Measurements from ENCODE around the gene ALDH7A1.

Gene ALDH7A1

DNA sequence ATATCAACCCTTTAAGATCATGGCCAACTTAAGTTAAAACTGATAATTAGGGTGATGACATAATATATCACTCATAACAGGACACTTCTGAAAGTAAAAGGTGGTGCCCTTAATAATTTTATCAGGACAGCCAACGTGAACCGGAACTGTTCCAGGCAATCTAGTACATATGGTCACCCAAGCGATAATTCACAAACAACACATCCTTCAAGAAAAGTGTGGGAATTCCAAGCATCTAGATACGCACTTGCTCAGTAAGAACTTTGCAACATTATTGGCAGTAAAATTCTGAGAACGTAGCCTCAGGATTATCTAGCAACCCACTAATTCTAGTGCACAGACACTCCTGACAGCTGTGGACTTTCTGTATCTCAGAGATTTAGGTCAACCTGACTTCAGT, 85.7 kb downstream of the ALDH7A1 start:
- no peak for DNase-seq (ENCODE audit: low read depth in 3 of 3, low spot score in 1 of 3)

DNA sequence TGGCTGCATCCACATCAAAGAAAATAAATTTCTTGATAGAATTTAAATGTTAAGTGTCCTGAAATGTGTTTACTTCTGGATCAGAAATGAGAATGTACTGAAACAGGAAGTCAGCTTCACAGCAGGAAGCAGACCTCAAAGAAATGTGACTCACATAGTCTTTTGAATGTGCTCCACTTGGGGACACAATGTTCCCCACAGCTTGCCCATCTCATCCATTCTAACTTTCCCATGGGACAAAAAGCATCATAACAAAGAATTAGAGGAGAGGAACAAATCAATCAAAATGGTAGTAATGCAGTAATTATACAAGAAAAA, 86.1 kb downstream of the ALDH7A1 start:
- no peak for DNase-seq (ENCODE audit: low read depth in 3 of 3, low spot score in 1 of 3)

DNA sequence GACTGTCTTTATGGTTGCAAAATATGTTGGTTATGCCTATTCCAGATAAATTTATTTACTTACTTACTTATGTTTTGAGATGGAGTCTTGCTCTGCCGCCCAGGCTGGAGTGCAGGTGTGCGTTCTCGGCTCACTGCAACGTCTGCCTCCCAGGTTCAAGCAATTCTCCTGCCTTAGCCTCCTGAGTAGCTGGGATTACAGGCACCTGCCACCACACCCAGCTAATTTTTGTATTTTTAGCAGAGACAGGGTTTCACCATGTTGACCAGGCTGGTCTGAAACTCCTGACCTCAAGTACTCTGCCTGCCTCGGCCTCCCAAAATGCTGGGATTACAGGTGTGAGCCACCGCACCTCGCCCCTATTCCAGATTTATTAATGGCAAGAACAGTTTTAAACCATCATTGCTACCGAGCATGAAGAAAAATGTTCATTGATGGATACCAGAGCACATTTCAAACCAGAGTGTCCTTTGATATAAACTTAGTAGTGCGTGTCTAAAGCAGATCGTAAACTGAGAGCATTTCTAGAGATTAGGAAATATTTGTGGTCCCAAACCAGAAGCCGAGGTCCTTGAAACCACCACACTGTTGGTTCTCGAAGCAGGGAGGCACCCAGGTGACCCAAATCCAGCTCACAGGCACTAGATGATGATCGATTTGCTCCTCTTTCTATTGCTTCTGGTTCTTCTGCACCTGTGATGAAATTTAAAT, 86.6 kb downstream of the ALDH7A1 start:
- DNase-seq (ENCODE audit: low read depth in 3 of 3, low spot score in 1 of 3), result no peak

DNA sequence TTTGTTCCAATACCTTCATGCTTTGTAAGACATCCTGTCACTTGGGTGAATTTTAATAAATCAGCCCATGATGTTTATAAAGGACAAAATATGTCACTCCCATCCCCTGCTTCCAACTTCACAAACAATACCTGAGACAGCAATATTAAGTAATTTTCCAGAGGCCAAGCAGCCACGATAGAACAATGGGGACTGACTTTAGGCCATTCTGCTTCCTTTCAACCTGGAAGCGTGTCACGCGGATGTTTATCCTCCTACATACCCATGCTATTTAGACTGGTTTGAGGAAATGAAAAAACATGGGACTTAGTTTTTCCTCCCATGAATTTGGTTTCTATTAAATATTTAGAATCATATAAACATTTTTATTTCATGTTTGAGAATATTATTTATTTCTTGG, 88.9 kb downstream of the ALDH7A1 start:
- DNase-seq (ENCODE audit: low read depth in 3 of 3, low spot score in 1 of 3), result no peak

DNA sequence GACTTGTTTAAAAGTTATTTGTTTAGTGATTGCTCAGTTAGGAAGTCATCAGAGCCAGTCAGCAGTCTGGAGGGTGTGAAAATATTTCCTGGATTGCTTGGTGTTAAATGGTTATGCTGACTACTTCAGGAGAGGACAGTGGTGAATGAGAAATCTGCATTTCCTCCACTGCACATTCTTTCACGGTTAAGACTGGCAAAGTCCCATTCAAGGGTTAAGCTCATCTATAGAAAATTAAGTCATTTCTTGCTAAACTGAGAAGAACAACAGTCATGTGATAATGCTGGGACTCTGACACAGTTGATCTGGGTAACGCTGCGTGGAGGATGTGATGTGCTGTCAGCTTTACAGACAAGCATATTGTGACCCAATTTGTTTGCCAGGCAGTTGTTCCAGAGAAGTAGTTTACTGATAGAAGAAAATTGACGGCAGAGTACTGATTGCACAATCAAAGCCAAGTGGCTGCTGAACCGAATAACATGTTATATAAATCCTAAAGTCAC, 91.4 kb downstream of the ALDH7A1 start:
- DNase-seq (ENCODE audit: low read depth in 3 of 3, low spot score in 1 of 3), result no peak

- DNase-seq (ENCODE audit: low read depth in 3 of 3, low spot score in 1 of 3), result no peak
Observed at GRCh38 chr5:126501448-126501847, 93.6 kb downstream of the ALDH7A1 start.

DNA sequence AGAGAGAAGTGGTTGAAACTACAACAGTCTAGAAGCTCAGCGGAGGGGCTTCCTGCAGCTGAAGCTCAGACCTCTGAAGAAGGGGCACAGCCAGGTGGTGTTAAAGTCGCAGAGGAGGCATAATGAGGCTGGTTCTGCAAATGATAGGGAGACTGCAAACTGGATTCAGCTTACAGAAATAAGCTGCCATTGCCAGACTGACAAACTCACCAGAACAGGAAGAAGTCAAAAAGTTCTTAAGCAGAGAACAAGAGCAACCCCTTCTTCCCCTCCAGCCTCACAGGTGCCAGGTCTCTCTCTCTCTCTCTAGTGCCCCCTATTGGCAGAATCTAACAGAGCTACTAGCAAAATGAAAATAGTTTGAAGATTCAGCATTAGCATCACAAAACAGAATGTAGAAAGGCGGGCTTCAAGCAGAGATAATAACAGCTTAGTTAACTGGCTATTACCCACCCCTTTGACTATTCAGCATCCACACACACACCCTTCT, 95.1 kb downstream of the ALDH7A1 start:
- no peak for DNase-seq (ENCODE audit: low read depth in 3 of 3, low spot score in 1 of 3)

GRCh38 chr5:126499278-126499677, 95.7 kb downstream of the ALDH7A1 start:
- no peak for DNase-seq (ENCODE audit: low read depth in 3 of 3, low spot score in 1 of 3)

- no peak for DNase-seq (ENCODE audit: low read depth in 3 of 3, low spot score in 1 of 3)
Observed at GRCh38 chr5:126497506-126497905, 97.5 kb downstream of the ALDH7A1 start.

GRCh38 chr5:126494393-126494792, 100.6 kb downstream of the ALDH7A1 start:
- no peak for DNase-seq (ENCODE audit: low read depth in 3 of 3, low spot score in 1 of 3)

- DNase-seq (ENCODE audit: low read depth in 3 of 3, low spot score in 1 of 3), result no peak
Observed at GRCh38 chr5:126492939-126493338, 102.1 kb downstream of the ALDH7A1 start.

DNA sequence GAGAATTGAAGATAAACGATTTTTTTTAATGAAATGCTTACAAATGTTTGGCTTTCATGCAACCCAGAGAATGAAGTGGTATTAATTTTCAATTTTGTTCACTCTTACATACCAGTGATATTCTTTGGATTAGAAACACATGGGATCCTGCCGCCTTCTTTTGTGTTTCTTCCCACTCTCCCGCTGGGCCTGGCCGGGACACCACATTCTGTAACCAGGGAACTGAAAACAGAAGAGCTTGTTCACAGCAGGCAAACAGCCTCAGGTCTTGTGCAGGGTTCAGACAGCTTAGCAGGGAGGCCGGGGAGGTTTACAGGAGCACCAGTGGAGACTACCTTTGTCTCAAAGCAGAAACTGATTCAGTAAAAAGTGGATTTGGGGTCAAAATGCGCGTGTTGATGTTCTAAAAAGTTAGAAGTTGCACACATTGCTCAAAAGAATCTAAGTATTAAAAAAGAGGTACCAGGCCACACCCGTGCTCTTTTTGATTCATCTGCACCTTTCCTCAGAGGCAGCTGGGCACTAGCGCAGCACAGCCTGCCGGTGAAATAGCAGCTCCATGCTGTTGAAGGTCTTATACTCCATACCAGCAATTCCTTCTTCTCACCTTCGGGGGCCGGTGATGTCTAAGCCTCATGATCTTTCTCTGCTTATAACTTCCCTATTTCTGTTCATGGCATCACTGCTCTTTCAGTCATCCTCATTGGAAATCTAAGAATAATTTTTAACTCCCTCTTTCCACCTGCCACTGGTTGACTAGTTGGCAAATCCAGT, 104.7 kb downstream of the ALDH7A1 start:
- no peak for DNase-seq (ENCODE audit: low read depth in 3 of 3, low spot score in 1 of 3)

GRCh38 chr5:126488443-126489065, 106.5 kb downstream of the ALDH7A1 start:
- no peak for DNase-seq (ENCODE audit: low read depth in 3 of 3, low spot score in 1 of 3)

DNA sequence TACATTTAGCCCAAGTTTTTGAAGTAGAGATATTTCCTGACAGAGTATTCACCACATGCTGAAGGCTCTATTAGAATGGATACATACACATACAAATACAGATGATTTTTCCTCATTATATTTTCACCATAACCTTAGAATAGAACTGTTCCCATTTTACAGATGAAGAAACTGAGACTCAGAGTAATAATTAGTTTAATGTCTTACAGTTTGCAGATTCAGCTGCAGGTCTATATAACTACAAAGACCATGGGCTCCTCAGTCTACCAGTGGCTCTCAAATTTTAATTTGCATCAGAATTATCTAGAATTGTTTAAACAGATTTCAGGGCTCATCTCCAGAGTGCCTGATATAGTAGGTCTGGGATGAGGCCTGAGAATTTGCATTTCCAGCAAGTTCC, 107.4 kb downstream of the ALDH7A1 start:
- DNase-seq (ENCODE audit: low read depth in 3 of 3, low spot score in 1 of 3), result no peak

DNA sequence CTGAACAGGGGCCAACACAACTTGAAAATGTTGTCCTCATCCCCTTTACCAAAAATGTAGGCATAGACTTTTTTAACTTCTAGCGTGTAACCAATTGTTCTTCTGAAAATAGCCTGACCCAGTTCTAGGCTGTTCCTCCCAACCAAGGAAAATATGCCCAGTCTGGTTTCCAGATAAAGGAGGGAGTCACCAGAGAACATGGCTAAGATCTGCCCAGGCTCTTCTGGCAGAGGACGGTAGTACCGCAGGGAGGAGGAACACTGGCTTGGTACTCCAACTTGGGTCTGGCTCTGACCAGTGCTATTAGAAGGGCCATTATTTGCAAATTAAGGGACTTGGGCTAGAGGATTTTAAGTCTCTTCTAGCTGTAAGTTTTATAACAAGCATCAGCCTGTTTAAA, 108.7 kb downstream of the ALDH7A1 start:
- DNase-seq (ENCODE audit: low read depth in 3 of 3, low spot score in 1 of 3), result no peak

DNA sequence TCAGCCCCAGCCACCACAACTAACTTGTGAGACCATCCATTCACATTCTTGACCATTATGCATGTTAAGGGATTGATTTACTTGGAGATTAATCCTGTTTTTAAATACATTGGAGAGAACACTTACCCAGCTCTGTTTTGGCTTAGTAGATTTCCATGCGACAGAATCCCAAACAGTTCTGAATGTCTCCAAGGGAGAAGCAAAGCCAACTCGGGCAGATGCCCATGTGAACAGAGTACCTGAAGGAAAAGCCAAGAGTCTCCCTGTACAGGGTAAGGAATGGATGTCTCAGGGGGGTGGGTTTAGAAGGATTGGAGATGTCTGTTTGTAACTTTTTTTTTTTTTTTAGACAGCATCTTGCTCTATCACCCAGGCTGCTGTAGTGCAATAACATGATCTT, 110.8 kb downstream of the ALDH7A1 start:
- DNase-seq (ENCODE audit: low read depth in 3 of 3, low spot score in 1 of 3), result no peak

DNA sequence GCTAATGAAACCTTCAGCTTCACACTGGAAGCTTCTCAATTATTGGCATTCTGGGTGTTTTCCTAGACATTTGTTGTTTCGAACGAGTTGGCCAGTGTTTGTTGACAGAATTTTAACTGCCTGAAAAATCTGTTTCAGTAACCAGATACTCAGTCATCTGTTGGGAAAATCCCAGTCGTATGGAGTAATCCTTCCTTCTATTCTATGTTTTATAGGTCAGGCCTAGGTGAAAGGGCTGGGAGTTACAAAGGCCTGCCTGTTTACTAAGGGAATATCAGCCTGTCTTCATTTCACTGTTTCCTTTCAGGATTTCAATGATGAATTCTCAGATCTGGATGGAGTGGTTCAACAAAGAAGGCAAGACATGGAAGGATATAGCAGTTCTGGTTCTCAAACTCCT, 111.9 kb downstream of the ALDH7A1 start:
- no peak for DNase-seq (ENCODE audit: low read depth in 3 of 3, low spot score in 1 of 3)

DNA sequence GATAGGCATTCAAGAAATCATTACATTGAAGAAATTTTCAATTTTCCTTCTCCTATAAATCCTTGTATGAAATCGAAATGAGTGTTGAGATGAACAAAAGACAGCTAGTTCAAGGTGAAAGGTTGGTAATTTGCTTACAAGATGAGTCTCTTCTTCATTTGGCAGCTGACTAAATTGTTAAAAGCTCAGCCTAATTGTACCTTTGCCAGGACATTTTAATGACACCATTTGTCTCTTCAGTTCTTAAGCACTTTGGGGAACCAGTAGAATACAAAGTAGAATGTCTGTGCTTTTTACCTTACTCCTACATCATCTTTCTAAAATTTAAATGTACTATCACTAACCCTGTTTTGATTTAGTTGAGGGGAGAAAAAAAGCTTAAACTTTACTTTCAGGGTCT, 112.4 kb downstream of the ALDH7A1 start:
- DNase-seq (ENCODE audit: low read depth in 3 of 3, low spot score in 1 of 3), result no peak

- DNase-seq (ENCODE audit: low read depth in 3 of 3, low spot score in 1 of 3), result no peak
Observed at GRCh38 chr5:126481243-126481642, 113.8 kb downstream of the ALDH7A1 start.

Data from stimulated activated CD4-positive, alpha-beta T cell treated with anti-CD3 and anti-CD28 coated beads, TNF-alpha, amount 100 ng/mL, for 1 hour (primary cell).